CD4-positive, alpha-beta T cell (primary cell): ENCODE data around the gene HP. TPM values are rescaled to one million over a fixed set of nuclear protein-coding genes. Genes with fewer than 3 reads are reported as not detected.

Source experiments
- ATAC-seq: fragments of 200-7000 bp; cut with Tn5 transposase; one replicate; pipeline ENCODE4 v1.10.0; 2022; ENCODE audit warnings: mild to moderate bottlenecking; ENCODE audit not compliant: poor library complexity
- CTCF ChIA-PET: fragments of 350-600 bp; sonication (Branson Sonifier 250); formaldehyde crosslinking; loops from one replicate; lab custom pipeline; 2021; ENCODE audit warnings: antibody characterized with exemption, inconsistent platforms; lab: Charles Lee
- POLR2A ChIA-PET: fragments of 350-600 bp; sonication (Branson Sonifier 250); formaldehyde crosslinking; loops from one replicate; lab custom pipeline; 2021; ENCODE audit warnings: antibody characterized with exemption, inconsistent platforms; lab: Charles Lee
- DNase-seq, 14 experiments: peaks; one replicate each; pipeline ENCODE4 v3.0.0-alpha.2; 2013 to 2020; ENCODE audit warnings: mixed read lengths in 2 of 14
- H3K27ac ChIP-seq, 2 donors: one replicate each; pipeline versions ENCODE4 v1.5.1 to v1.7.0; 2013; ENCODE audit warnings: low read length in 2 of 2, low read depth in 1 of 2, mild to moderate bottlenecking in 1 of 2
- H3K27me3 ChIP-seq, 2 experiments: 1 replicate in 1 of 2; 2 replicates in 1 of 2; pipeline versions ENCODE4 v1.6.1 to v1.7.0; 2013; ENCODE audit warnings: low read length in 2 of 2, control low read depth in 1 of 2, mild to moderate bottlenecking in 1 of 2, moderate library complexity in 1 of 2; ENCODE audit not compliant: insufficient read depth in 2 of 2, control insufficient read depth in 1 of 2
- H3K36me3 ChIP-seq: one replicate; pipeline ENCODE4 v1.6.1; 2013; ENCODE audit warnings: low read length, control low read depth; ENCODE audit not compliant: insufficient read depth
- H3K4me1 ChIP-seq: one replicate; pipeline ENCODE4 v1.6.1; 2013; ENCODE audit warnings: low read length, control low read depth; ENCODE audit not compliant: insufficient read depth
- H3K4me3 ChIP-seq: one replicate; pipeline ENCODE4 v1.5.1; 2013; ENCODE audit warnings: mild to moderate bottlenecking, low read length, moderate library complexity
- H3K9me3 ChIP-seq, 2 experiments: 1 replicate in 1 of 2; 2 replicates in 1 of 2; pipeline versions ENCODE4 v1.6.1 to v1.7.0; 2013; ENCODE audit warnings: low read length in 2 of 2, mild to moderate bottlenecking in 2 of 2, control low read depth in 1 of 2, moderate library complexity in 1 of 2; ENCODE audit not compliant: control insufficient read depth in 1 of 2, insufficient read depth in 1 of 2
- H3K27ac Mint-ChIP-seq: one replicate; pipeline ENCODE4 v1.8.0; 2020; ENCODE audit warnings: mixed read lengths
- H3K27me3 Mint-ChIP-seq: one replicate; pipeline ENCODE4 v1.8.0; 2021; ENCODE audit warnings: mixed read lengths
- H3K36me3 Mint-ChIP-seq: one replicate; pipeline ENCODE4 v1.8.0; 2021; ENCODE audit warnings: low read depth, mixed read lengths
- H3K4me1 Mint-ChIP-seq: one replicate; pipeline ENCODE4 v1.8.0; 2021; ENCODE audit warnings: low read depth, mixed read lengths
- H3K4me3 Mint-ChIP-seq: one replicate; pipeline ENCODE4 v1.8.0; 2020; ENCODE audit warnings: mild to moderate bottlenecking, mixed read lengths
- H3K9me3 Mint-ChIP-seq: one replicate; pipeline ENCODE4 v1.8.0; 2020; ENCODE audit warnings: mixed read lengths
- CTCF ChIP-seq: fragments of 200-600 bp; IDR thresholded peaks from one replicate; pipeline ENCODE4 v1.8.0; 2022; ENCODE audit warnings: antibody characterized with exemption, mild to moderate bottlenecking
- intact Hi-C, 2 experiments: fragments of 100-400 bp; cut with DNase I in 1 of 2; cut with micrococcal nuclease in 1 of 2; formaldehyde crosslinking; loops; one replicate each; pipeline versions ENCODE4 v1.15.1 to v1.9.0; 2023 to 2025; cut with DNase I, micrococcal nuclease
- total RNA-seq, 174 experiments: library from RNA in 2 of 174; stranded (reverse) in 2 of 174; gene quantifications; one replicate each; pipeline ENCODE4 v1.2.3 and lab custom pipeline; 2021 to 2026

The HP gene
- total RNA-seq, 2 experiments from 2014 or later, result not detected

GRCh38 chr16:72043539-72043938 lies 10.8 kb upstream of the HP start:
- Histone ChIP-seq H3K9me3 (no peaks in the 10 kb centered on the region), H3K4me3 (no peak overlapping the region), H3K27ac (no peak overlapping the region), H3K36me3 (peaks cover 10% of the 10 kb centered on the region), H3K4me1 (no peaks in the 10 kb centered on the region), H3K27me3 (no peaks in the 10 kb centered on the region)
- Mint-ChIP-seq H3K27me3 (no peaks in the 10 kb centered on the region), H3K27ac (no peak overlapping the region), H3K9me3 (peaks cover 3% of the 10 kb centered on the region), H3K4me3 (no peak overlapping the region), H3K36me3 (peaks cover 41% of the 10 kb centered on the region), H3K4me1 (no peaks in the 10 kb centered on the region)
- ChIA-PET POLR2A (no interaction called here), CTCF (no interaction called here)
- DNase-seq (no peak), ATAC-seq (no peak)
- intact Hi-C loops, result no loop called here
- no peak for TF ChIP-seq CTCF

GRCh38 chr16:72044296-72044695 lies 10.0 kb upstream of the HP start:
- ATAC-seq (no peak), DNase-seq (no peak)
- H3K4me1 Mint-ChIP-seq, result no peaks in the 10 kb centered on the region
- intact Hi-C loops, result no loop called here
- H3K36me3 Mint-ChIP-seq, result peaks cover 41% of the 10 kb centered on the region
- no peaks in the 10 kb centered on the region for H3K27me3 ChIP-seq
- ChIA-PET POLR2A (no interaction called here), CTCF (no interaction called here)
- H3K36me3 ChIP-seq, result peaks cover 10% of the 10 kb centered on the region
- H3K4me3 Mint-ChIP-seq, result no peak overlapping the region
- no peak for TF ChIP-seq CTCF
- H3K4me3 ChIP-seq, result no peak overlapping the region
- peaks cover 8% of the 10 kb centered on the region for H3K9me3 Mint-ChIP-seq
- H3K4me1 ChIP-seq, result no peaks in the 10 kb centered on the region
- H3K27me3 Mint-ChIP-seq, result no peaks in the 10 kb centered on the region
- H3K27ac Mint-ChIP-seq, result no peak overlapping the region
- H3K27ac ChIP-seq, result no peak overlapping the region
- no peaks in the 10 kb centered on the region for H3K9me3 ChIP-seq

- H3K9me3 Mint-ChIP-seq, result peaks cover 9% of the 10 kb centered on the region
- Histone ChIP-seq H3K4me3 (no peak overlapping the region), H3K27ac (no peak overlapping the region), H3K4me1 (no peaks in the 10 kb centered on the region), H3K36me3 (peaks cover 10% of the 10 kb centered on the region), H3K9me3 (peaks cover 4% of the 10 kb centered on the region in 2 experiments), H3K27me3 (no peaks in the 10 kb centered on the region)
- TF ChIP-seq CTCF, result no peak
- no peak for DNase-seq
- H3K27me3 Mint-ChIP-seq, result no peaks in the 10 kb centered on the region
- no peaks in the 10 kb centered on the region for H3K4me1 Mint-ChIP-seq
- intact Hi-C loops, result no loop called here
- peaks cover 41% of the 10 kb centered on the region for H3K36me3 Mint-ChIP-seq
- no peak overlapping the region for H3K4me3 Mint-ChIP-seq
- H3K27ac Mint-ChIP-seq, result no peak overlapping the region
- no peak for ATAC-seq
- POLR2A ChIA-PET, result no interaction called here
- CTCF ChIA-PET, result no interaction called here
Observed at GRCh38 chr16:72044825-72045359, 9.4 kb upstream of the HP start.
